ENCODE data around the gene LUZP1.

LUZP1 gene

DNA sequence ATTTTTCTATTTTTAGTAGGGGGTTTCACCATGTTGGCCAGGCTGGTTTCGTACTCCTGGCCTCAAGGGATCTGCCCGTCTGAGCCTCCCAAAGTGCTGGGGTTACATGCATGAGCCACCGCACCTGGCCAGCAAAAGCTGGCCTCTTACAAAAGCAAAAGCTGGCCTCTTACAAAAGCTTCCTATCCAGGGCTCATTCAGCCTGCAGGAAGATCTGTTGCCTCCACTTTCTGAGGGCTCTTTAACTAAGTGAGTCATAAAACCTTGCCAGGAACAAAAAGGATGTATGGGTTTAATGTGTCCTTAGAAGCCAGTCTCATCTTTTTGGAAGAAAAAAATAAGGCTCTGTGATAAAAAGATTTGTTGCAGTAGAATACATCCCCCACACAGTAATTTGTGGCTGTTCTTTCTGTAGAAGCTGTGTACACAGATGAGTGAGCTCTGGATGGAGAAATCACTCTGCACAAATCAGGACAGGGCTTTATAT lies 33.6 kb upstream of the LUZP1 start:
- H3K4me3 ChIP-seq (ENCODE audit: low read depth, low read length), result no peak overlapping the region
- ChIA-PET CTCF (interaction anchor here (1.5 to 2.2 kb wide), 3 partner anchors 14 to 18 kb away, joined by 3 to 13 read pairs (median 9); partner anchors contain the start of gene HTR1D), POLR2A (no interaction called here)
- TF ChIP-seq, protein P1, sequence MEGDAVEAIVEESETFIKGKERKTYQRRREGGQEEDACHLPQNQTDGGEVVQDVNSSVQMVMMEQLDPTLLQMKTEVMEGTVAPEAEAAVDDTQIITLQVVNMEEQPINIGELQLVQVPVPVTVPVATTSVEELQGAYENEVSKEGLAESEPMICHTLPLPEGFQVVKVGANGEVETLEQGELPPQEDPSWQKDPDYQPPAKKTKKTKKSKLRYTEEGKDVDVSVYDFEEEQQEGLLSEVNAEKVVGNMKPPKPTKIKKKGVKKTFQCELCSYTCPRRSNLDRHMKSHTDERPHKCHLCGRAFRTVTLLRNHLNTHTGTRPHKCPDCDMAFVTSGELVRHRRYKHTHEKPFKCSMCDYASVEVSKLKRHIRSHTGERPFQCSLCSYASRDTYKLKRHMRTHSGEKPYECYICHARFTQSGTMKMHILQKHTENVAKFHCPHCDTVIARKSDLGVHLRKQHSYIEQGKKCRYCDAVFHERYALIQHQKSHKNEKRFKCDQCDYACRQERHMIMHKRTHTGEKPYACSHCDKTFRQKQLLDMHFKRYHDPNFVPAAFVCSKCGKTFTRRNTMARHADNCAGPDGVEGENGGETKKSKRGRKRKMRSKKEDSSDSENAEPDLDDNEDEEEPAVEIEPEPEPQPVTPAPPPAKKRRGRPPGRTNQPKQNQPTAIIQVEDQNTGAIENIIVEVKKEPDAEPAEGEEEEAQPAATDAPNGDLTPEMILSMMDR (IDR thresholded peaks at IDR 0.05; ENCODE audit: insufficient read depth, low read length, missing control alignments), result no peak
- no peak for DNase-seq (ENCODE audit: low read depth, low spot score)

DNA sequence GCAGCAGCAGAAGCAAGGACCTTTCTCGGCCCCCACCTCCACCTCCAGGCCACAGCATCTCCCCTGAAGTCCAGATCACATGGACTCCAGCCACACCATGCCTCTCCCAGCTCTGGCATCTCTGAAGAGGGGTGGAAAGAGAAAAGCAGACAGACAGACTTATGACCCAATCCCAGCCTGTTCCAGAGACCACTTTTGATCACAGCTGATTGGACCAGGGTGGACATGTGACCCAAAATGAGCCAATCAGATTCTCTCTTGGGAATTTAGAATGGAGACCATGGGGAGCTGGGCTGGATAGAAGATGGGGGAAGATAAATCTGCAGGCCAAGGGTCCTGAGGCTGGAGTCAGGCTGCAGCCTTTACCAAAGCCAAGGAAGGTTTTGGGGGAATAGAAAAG lies 32.2 kb upstream of the LUZP1 start:
- TF ChIP-seq, protein P1 (IDR thresholded peaks at IDR 0.05; ENCODE audit: insufficient read depth, low read length, missing control alignments), result no peak
- H3K4me3 ChIP-seq (ENCODE audit: low read depth, low read length), result no peak overlapping the region
- no peak for DNase-seq (ENCODE audit: low read depth, low spot score)
- ChIA-PET POLR2A (no interaction called here), CTCF (interaction anchor here (0.9 to 9.8 kb wide), 5 partner anchors 16 to 101 kb away, joined by 3 to 150 read pairs (median 9); partner anchors contain the start of gene HTR1D)

- ChIA-PET CTCF (interaction anchor here (0.8 to 9.8 kb wide), 4 partner anchors 11 to 99 kb away, joined by 3 to 150 read pairs (median 16); no protein-coding TSS in a partner anchor), POLR2A (interaction anchor here (0.6 to 0.7 kb wide), 3 partner anchors 28 to 79 kb away, joined by 3 to 4 read pairs (median 3); no protein-coding TSS in a partner anchor)
- no peak overlapping the region for H3K4me3 ChIP-seq (ENCODE audit: low read depth, low read length)
- DNase-seq (ENCODE audit: low read depth, low spot score), result peak; percentile 90
- TF ChIP-seq, protein P1 (IDR thresholded peaks at IDR 0.05; ENCODE audit: insufficient read depth, low read length, missing control alignments), result no peak
These were observed 29.7 kb upstream of the LUZP1 start for GRCh38 chr1:23198373-23198772.

DNA sequence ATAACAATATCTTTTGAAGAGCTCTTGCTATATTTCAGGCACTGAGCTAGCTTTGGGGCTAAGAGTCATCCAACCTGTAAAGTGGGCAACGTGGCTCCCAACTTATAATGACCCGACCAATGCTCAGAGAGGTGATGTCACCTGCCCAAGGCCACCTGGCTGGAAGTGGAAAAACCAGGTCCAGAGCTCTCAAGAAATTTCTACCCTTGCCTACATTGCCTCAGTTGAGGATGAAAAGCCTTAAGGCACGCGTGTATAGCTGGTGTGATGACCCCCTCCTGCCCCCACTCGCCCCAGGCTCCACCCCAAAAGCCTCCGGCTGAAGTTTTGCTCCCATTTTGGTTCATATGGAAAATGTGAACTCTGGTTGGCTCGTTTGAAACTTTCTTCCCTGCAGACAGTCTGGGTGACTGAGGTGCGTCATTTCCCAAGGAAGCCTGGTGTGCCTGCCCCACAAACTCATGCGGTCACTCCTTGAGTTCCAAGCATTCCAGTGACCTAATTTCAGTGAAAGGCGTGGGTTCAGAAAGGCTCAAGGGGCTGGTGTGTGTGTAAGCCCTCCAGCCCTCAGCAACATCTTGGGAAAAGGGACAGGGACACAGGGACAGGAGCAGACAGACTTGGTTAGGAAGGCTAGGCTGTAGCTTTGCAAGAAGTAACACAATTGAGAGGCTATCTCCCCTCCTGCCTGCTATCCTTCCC lies 28.1 kb upstream of the LUZP1 start:
- TF ChIP-seq, protein P1 (IDR thresholded peaks at IDR 0.05; ENCODE audit: insufficient read depth, low read length, missing control alignments), result no peak
- no peak overlapping the region for H3K4me3 ChIP-seq (ENCODE audit: low read depth, low read length)
- ChIA-PET POLR2A (no interaction called here), CTCF (interaction anchor here (1.1 to 9.8 kb wide), 6 partner anchors 15 to 220 kb away, joined by 3 to 150 read pairs (median 4); partner anchors contain the start of gene HTR1D)
- peak; percentile 96 for DNase-seq (ENCODE audit: low read depth, low spot score)

DNA sequence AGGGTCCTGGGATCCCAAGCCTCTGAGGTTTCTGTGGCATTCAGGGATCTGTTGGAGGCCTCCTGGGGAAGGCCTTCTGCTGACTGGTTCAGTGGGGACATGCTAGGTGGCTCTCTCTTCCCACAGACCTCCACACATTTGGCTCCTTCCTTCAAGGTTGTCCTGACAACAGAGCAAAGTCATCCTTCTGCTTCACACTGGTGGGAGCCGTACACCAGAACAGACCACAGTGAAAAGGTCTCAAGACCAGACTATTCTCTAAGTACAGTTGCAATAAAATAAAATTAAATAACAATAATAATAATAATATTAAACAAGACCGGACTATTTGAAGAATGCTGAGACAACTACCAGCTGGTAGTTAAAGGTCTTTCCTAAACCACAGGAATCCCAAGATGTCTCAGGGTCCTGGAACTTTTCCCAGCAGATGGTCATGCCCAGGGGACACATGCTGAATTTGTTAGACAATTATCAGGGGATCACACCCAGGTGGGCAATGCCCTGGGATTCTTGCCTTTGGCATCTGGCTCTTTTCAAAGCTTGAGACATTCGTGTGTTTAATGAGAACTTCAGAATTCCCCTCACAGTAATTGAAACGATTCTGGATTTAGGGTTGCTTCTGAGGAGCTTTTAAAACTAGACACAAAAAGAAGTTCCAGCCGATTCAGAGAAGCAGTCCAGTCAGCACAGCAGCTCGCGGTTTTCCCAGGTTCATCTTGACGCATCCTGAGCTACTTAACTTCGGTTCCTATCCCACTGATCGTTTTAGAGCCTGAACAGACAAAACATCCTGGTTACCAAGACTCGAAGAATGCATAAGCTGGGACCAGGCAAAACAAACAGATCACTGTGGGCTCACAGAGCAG lies 25.7 kb upstream of the LUZP1 start:
- POLR2A ChIA-PET, result interaction anchor here (0.6 to 1.0 kb wide), 4 partner anchors 16 to 97 kb away, joined by 3 to 4 read pairs (median 3); no protein-coding TSS in a partner anchor
- CTCF ChIA-PET, result interaction anchor here (1.4 to 9.8 kb wide), 3 partner anchors 12 to 95 kb away, joined by 3 to 150 read pairs (median 29); partner anchors contain the start of gene HTR1D

More for the DNA sequence above, 25.7 kb upstream of the LUZP1 start:
- peak; percentile 91 for DNase-seq (ENCODE audit: low read depth, low spot score)
- TF ChIP-seq, protein P1 (IDR thresholded peaks at IDR 0.05; ENCODE audit: insufficient read depth, low read length, missing control alignments), result no peak
- H3K4me3 ChIP-seq (ENCODE audit: low read depth, low read length), result no peak overlapping the region

All from AG04449 (cell line).